GM04504 (cell line): ENCODE results near the gene DEPP1.
"Not testable (repeated sequence)": the region's sequence is repeated elsewhere in the genome, so short reads cannot be mapped to it uniquely, and the experiment has no call there.

ENCODE experiments used
- DNase-seq: peaks from one replicate; pipeline ENCODE4 v3.0.0-alpha.2; 2012; ENCODE audit warnings: low read depth

The DEPP1 gene, protein sequence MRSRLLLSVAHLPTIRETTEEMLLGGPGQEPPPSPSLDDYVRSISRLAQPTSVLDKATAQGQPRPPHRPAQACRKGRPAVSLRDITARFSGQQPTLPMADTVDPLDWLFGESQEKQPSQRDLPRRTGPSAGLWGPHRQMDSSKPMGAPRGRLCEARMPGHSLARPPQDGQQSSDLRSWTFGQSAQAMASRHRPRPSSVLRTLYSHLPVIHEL

DNA sequence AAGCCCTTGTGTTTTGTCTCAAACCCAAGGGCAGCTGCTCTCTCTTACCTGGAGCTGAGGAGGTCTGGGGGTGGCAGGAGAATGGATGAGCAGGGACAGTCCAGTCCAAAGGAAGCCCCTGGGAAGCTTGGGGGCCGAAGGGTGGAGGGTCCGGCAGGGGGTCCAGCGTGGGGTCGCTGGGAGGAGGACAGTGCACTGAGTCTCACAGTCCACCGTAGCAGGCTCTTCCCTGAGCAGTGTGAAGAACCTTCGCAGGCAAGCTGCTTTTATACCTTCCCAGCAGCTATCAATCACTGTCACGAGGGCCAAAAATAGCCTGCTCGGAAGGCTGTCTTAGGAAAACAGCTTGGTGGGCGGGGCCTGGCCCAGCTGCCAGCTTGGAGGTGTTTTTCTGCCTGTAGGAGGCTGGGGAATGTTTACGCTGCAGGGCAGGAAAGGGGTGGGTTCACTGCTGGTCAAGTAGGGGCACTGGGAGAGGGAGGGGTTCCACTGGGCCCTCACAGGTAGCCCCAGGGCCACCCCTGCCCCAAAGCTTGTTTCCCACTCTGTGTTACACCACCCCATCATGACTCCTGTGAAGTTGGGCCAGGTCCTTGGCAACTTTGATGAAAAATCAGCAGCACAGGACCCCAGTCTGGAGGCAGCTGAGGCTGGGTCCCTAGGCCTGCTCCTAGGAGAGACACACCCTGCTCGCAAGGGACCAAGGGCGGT, at the start of gene DEPP1:
Gene DEPP1 (minus strand): TSS at position 240 of the 711 bp plus-strand sequence. CDS start 779 bp downstream, outside the sequence.
- DNase-seq, result no peak

DNA sequence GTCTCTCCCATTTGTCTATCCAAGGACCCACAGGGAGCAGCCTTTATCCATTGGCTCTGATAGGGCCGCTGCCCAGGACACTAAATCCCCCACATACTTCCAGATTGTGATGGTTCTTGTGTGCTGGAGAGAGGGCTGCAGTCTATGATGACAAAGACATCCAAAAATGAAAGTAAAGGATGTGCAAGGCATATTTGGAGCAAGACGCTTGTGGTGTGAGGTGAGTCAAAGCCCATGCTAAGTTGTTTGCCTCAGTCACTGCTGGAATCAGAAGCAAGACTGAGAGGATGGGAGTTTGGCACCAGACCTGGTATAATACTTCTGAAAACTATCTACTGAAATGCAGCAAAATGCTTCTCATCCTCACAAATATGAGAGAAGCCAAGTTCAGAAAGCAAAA, 44.8 kb upstream of the DEPP1 start:
- DNase-seq, result no peak

DNA sequence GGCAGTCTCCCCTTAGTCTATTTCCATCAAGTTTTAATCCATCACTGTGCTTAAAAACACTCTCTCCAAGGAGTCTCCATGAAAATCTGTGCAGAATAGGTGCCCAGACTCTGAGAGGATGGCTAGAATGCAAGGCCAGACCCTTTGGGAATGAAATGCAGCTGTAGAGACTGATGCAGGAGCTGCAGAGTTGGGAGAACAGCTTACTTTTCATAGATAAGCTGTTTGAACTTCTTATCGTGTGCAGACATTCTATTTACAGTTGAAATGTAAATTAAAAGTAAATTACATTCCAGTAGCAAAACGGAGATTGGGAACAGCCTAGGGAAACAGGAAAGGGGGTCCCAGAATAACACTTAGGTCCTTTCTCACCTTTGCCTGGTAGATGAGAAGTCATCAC, 37.0 kb upstream of the DEPP1 start:
- DNase-seq, result no peak

DNA sequence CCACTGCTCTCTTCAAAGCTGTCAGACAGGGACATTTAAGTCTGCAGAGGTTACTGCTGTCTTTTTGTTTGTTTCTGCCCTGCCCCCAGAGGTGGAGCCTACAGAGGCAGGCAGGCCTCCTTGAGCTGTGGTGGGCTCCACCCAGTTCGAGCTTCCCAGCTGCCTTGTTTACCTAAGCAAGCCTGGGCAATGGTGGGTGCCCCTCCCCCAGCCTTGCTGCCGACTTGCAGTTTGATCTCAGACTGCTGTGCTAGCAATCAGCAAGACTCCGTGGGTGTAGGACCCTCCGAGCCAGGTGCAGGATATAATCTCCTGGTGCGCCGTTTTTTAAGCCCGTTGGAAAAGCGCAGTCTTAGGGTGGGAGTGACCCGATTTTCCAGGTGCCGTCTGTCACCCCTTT, 35.9 kb upstream of the DEPP1 start:
- DNase-seq, result not testable (repeated sequence)

DNA sequence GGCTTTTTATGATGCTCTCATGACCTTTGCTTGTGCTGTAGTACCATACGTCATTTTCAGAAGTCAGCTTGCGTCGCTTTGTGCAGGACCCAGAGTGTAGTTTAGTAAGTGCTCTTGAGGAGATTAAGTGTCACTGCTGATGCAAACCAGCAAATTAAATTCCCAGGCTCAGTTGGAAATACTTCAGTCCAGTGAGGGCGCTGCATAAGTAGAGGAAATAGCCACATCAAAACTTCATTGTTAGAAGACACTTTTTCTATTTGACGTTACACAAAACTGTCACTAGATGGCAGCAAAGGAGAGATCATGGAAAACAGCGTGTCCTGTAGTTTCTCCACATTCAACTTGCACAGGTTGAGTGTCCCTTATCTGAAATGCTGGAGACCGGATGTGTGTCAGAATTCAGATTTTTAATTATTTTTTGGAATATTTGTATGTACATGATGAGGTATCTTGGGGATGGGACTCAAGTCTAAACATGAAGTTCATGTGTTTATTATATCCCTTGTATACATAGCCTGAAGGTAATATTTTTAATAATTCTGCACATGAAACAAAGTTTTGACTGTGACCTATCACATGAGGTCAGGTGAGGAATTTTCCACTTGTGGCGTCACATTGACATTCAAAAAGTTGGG, 30.0 kb upstream of the DEPP1 start:
- peak; percentile 76 for DNase-seq

DNA sequence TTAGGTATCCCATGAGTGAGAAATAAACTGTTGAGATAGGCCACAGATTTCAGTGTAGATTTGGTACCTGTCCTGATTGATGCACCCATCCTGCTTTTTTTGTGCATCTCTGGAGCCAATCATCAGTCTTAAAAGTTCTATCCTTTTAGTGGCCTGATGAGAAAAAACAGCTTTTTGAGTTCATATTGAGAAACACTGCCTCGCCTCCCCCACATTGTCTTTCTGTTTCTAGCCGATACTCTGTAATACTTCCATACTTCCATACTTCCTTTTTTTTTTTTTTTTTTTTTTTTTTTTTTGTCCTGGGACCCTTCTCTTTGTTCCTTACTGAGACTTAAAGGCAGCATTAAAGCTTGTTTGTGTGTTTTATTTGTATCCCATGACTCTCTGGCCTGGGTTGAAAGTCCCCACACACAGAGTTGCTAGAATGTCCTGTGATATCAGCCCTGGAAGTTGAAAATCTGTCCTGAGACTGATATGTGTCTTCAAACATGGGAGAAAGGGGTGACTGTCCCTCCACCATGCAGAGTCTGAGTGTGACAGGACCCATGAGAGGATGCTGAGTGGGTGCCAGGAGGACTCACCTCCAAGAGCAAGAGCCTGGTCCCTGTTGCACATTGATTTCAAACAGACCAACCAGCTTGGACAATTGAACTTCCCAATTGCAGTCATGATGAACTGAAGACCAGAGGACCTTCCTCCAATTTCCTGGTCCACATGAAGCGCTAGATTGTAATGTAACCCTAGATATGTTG, 27.8 kb upstream of the DEPP1 start:
- DNase-seq, result no peak

DNA sequence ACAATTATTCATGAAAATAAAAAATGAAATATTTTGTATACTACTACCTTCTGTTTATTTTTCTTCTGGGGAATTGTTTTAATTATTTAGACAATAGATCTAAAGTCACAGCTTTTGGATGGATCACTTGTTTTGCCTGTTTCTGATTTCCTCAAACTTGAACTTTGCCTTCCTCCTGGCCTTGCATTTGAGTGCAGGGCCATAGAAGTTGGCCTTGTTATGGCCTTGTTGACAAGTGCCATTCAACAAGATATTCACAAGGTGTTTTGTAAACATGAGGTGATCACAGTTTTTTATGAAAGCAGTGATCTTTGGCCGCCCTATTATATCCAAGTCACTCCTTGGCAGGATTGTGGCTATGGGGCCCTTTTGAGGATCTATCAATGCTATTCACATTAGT, 26.7 kb upstream of the DEPP1 start:
- no peak for DNase-seq

DNA sequence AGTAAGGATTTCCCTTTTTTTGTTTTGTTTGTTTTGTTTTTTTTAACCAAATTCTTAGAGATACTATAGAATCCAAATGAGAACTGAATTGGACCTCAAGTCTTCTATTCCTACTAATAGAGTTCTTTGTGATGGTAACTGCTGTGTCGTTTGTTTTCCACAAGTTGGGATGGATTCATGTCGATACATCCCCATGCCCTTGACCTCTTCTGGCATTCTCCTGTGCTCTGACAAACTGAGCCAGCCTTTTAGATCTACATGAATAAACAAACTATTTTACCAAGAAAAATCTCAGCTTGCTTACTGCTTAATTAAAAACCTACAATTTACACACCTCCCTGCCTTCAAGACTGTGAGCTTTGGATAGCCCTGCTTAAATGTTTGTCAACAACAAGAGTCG, 26.1 kb upstream of the DEPP1 start:
- DNase-seq, result no peak

DNA sequence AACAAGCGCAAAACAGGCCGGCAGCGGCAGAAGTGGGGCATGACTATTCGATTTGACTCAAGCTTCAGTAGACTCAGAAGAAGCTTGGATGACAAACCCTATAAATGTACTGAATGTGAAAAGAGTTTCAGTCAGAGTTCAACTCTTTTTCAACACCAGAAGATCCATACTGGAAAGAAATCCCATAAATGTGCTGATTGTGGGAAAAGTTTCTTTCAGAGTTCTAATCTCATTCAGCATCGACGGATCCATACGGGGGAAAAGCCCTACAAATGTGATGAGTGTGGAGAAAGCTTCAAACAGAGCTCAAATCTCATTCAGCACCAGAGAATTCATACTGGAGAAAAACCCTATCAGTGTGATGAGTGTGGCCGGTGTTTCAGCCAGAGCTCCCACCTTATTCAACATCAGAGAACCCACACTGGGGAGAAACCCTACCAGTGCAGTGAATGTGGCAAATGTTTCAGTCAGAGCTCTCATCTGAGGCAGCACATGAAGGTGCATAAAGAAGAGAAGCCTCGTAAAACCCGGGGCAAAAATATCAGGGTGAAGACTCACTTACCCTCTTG, 24.9 kb upstream of the DEPP1 start:
- DNase-seq, result no peak

DNA sequence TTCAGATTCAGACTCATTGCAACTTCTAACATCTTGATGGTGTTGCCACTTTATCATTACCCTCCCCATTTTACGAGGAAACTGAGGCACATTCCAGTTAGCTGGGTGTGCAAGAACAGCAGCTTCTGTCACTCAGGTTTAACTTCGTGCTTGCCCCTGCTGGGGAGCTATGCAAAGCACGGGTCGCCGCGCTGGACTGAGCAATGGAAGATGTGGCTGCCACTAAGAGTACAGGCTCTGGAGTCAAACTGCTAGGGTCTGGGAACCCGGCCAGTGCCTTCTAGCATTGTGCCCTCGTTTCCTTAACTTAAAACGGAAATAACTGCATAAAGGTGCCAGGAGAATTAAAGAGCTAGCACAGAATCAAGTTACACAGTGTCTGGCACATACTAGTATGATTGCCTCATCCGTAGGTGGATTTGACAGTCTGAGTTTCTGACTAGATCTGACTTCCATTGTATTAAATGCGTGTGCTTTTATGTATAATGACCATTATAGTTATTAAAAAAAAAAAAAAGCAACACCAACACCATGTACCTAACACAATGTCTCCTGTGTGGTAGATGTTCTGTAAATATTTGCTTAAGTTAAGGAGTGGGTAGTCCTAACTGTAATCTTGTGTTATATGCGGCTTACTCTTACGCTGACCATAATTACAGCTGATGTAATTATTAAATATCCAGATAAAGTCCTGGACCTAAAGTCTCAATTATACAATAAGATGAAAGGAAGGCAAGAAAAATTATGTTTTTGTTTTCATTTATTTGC, 23.0 kb upstream of the DEPP1 start:
- no peak for DNase-seq

DNA sequence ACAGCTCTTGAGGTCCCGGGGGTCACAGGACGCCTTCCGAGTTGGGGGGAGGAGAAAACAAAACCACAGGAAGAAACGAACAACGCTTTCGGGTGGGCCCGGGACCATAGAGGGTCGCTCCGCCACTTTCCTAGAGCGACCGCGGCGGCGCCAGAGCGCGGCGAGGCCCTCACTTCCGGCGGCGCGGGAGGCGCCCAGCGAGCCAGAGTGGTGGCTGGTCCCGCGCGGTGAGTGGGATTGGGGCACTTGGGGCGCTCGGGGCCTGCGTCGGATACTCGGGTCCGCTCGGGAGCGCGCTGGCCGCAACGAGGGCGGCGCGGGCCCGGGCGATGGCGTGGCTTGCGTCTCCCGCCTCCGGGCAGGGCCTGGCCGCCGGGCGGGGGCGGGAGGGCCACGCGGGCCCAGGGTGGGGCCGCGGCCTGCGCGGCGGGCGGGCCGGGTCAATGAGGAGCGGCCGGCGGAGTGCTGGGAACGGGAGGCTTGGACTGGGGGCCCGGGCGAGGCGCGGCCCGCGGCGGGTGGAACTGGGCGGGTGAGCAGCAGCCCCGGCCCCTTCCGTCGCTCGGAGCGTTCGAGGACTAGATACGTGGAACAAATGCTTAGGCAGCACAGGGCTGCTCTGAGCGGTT, 22.3 kb upstream of the DEPP1 start, which contains the start of gene ZNF22:
Gene ZNF22 (plus strand): TSS at position 172 of the 629 bp plus-strand sequence. CDS start 2,446 bp downstream, outside the sequence.
- peak; percentile 28 for DNase-seq

DNA sequence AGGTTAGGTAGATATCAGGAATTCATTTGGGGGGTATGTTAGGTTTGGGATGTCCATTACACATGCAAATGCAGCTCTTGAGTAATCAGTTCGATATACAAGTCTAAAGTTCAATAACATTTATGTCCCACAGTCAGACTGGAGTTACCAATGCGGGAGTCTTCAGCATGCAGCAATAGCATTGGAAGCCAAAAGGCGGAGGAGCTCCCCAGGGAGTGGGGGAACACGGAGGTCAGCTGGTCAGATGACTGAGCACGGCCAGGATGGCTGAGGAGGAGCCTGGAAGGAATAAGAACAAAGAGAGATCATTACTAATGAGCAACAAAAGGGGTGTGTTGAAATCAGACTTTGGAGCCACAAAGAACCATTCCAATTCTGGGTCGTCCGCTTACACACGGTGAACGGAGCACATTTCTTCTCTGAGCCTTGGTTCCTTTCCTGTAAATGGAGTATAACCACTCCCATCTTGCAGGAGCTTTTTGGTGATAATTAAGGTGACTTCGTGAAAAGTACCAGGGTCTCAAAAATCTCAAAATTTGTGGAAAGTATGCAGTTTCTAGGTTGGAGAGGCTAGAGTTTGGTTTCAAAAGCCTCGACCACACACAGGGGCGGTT, 21.6 kb upstream of the DEPP1 start:
- no peak for DNase-seq

DNA sequence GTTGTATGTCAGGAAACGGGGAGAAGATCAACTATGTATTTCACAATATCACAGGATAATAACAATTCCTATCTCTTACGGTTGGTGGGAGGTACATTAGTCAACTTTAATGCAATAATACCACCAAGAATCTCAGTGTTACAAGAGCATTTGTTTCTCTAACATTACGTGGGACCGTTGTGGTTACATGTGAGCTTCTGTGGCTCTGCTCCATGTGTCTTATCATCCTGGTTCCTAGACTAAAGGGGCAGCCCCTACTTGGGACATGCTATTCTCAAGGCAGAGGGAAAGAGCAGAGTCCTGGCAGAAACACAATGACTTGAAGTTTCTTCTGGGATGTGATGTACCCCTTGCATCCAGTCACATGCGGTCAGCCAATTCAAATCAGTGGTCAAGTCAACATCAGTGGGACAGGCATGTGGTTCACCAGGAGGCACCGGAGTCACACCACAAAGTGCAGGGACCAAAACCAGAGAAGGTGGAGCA, 19.6 kb upstream of the DEPP1 start:
- no peak for DNase-seq

DNA sequence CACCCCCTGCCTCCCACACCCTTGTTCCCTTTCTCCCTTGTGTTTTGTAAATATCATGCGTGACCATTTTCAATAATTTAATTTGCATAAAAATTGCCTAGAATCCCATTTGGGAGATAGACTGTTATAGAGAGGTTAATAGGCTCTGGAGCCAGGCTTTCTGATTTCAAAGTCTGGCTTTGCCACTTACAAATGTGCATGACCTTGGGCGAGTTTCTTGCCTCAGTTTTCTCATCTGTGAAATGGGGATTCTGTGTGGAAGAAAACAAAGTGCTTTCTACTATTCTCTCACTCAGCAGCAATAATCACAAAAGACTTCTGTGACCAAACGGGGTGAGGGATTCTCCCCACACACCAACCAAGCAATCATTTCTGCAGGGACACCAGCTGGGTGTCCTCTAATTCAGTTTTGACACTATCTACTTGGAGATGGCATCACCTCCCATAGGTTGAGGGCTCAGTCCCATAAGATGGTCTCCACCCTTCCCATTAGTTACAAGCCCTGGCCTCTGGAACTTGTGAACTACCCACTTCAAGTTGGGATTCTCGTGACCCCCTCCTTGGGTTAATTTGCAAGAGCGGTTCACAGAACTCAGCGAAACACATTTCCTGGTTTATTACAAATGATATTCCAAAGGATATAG, 18.6 kb upstream of the DEPP1 start:
- DNase-seq, result no peak

DNA sequence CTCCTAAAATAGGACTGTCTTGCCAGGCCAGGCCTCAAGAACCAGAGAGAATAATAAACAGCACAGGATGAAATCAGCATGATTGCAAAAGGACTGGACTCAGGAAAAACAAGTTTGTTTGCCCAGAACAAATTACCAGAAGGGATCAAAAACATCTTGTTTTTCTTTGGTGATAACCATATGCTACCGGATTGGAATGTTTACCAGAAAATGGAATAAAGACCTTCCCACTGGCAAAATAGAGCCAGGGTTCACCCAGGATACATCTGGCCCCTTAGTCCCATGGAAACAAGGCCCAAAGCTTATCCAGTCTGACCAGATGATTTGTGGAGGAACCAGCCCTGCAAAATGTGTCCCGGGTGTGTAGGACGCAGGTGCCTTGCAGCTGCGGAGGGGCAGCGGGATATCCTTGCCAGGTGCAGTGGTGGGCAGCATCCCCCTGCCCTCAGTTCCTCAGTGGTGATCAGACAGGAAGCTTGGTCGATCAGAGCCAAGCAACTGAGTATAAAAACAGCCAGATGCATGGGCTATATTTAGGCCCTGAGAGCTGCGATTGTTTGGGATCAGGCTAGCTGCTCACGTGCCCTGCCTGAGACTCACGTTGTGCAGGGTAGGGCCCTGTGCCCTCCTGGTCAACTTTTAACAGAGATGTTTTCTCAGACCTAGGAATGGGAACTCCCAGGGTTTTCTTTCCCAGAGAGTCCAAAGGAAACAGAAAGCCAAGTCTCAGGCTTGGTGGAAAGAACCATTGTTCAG, 17.5 kb upstream of the DEPP1 start:
- DNase-seq, result peak; percentile 24

DNA sequence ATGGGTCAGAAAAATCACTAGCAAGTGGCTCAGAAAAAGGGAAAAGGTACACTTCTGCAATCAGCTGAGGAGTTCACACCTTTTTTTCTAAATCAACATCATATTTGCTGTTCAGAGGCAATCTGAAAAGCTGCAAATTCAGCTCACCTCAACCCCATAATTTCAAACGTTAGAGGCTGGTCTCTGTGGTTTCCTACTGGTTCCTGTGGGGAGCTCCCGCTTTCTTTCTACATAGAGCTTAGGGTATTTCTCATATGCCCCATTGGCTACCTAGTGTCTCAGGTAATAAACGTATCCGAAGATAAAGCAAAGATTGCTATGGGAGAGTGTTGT, 16.9 kb upstream of the DEPP1 start:
- DNase-seq, result no peak

DNA sequence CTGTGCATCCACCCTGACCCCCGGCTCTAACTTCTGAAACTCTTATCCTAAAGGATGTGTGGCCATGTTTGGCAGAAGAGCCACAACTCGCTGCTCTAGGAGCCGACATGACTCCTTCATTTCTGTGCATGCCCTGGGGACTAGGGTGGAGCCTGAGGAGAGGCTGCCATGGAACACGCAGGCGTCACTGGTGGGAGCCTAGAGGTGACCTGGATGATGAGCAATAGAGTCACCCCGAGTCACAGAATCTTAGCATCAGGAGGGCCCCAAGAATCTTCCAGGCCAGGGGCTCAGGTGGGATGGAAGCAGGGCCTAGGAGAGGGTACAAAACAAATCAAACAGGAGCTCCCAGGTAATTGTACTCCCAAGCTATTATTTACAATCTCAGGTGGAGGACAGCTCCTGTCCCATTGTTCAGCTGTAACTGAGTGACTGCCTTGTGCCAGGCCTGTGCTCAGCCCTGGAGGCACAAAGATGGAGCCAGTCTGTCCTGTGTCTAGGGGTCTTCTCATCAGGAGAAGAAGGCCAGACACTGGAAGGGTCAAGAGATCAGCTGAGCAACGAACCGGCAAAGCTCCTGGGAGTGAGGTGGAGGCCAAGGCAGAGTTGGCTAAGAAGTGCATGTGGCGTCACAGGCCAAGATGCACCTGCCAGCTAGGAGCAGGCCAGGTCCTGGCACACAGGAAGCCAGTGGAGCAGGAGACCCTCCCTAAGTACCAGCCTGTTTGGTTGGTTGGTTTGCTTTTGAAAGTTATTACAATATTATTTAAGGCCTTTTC, 16.3 kb upstream of the DEPP1 start:
- no peak for DNase-seq
